ENCODE data around the gene IL20RB.

DNA sequence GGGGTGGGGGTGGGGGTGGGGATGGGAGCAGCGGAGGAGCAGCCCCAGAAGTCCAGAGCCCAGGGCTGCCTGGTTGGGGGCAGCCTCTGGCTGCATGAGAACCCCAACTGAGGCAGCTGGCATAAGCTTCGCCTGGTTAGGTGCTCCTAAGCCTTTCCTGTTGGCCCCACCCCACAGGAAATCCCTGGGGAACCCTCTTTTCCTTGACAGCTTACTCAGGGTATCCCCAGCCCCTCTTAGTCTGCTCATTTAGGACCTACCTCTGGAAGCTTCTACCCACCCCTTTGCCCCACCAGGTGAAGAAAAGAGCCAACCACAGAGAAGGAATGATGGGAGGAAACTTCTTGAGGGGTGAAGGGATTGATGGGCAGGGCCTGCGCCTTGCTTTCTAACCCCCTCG, 53.4 kb downstream of the IL20RB start:
- TF ChIP-seq POLR2A (IDR thresholded peaks at IDR 0.05) = no peak
- TF ChIP-seq, protein P1, sequence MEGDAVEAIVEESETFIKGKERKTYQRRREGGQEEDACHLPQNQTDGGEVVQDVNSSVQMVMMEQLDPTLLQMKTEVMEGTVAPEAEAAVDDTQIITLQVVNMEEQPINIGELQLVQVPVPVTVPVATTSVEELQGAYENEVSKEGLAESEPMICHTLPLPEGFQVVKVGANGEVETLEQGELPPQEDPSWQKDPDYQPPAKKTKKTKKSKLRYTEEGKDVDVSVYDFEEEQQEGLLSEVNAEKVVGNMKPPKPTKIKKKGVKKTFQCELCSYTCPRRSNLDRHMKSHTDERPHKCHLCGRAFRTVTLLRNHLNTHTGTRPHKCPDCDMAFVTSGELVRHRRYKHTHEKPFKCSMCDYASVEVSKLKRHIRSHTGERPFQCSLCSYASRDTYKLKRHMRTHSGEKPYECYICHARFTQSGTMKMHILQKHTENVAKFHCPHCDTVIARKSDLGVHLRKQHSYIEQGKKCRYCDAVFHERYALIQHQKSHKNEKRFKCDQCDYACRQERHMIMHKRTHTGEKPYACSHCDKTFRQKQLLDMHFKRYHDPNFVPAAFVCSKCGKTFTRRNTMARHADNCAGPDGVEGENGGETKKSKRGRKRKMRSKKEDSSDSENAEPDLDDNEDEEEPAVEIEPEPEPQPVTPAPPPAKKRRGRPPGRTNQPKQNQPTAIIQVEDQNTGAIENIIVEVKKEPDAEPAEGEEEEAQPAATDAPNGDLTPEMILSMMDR (IDR thresholded peaks at IDR 0.05) = no peak
- no peak for TF ChIP-seq EP300 (IDR thresholded peaks at IDR 0.05)
